Stomach smooth muscle (tissue), 2 donors: ENCODE data around the gene TNP1.

ENCODE experiments used
- H3K27ac ChIP-seq: one replicate; pipeline ENCODE4 v1.7.0; 2013; ENCODE audit warnings: mild to moderate bottlenecking, low read length, inconsistent platforms
- H3K27me3 ChIP-seq, 2 donors: one replicate each; pipeline ENCODE4 v1.7.0; 2013; ENCODE audit warnings: low read length in 2 of 2; ENCODE audit not compliant: insufficient read depth in 2 of 2, control insufficient read depth in 1 of 2
- H3K36me3 ChIP-seq, 2 donors: one replicate each; pipeline ENCODE4 v1.7.0; 2013; ENCODE audit warnings: low read length in 2 of 2; ENCODE audit not compliant: control insufficient read depth in 2 of 2, insufficient read depth in 2 of 2
- H3K4me1 ChIP-seq: one replicate; pipeline ENCODE4 v1.7.0; 2013; ENCODE audit warnings: low read length; ENCODE audit not compliant: control insufficient read depth, insufficient read depth
- H3K4me3 ChIP-seq, 2 donors: one replicate each; pipeline ENCODE4 v1.7.0; 2013; ENCODE audit warnings: low read length in 2 of 2
- H3K9ac ChIP-seq, 2 donors: one replicate each; pipeline ENCODE4 v1.7.0; 2013; ENCODE audit warnings: low read length in 2 of 2, mild to moderate bottlenecking in 1 of 2
- H3K9me3 ChIP-seq, 2 donors: one replicate each; pipeline ENCODE4 v1.7.0; 2013; ENCODE audit warnings: low read length in 2 of 2; ENCODE audit not compliant: control insufficient read depth in 2 of 2
- donor health status: healthy.
- donor health status: Pancreatic carcinoma.

The TNP1 gene, protein sequence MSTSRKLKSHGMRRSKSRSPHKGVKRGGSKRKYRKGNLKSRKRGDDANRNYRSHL

DNA sequence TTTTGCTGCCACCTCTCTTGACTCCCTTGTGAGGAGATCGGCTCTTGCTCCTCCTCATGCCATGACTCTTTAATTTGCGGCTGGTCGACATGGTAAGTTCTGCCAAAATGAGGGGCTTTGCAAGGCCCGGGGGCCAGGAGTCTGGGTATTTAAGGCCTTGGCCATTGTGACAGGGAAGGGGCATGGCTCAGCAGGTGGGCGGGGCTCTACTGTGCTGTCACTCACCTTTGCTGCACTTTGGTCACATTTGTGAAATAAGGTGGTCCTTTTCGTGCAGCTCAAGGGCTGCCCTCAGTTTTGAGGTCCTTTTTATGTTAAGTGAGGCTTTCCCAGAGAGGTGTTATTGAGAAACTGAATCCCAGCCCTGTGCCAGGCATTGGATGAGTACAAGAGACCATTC, at the start of gene TNP1:
TSS of gene TNP1 (minus strand) at position 121 of the 400 bp plus-strand sequence. CDS start at position 91, 30 bp downstream.
- no peaks in the 10 kb centered on the region for H3K36me3 ChIP-seq
- no peak within 1 kb of the TSS for H3K9ac ChIP-seq
- no peak within 1 kb of the TSS for H3K4me3 ChIP-seq
- H3K27ac ChIP-seq = no peak within 1 kb of the TSS
- no peaks in the 10 kb centered on the region for H3K9me3 ChIP-seq
- H3K27me3 ChIP-seq = no peaks in the 10 kb centered on the region
- peaks cover 15% of the 10 kb centered on the region for H3K4me1 ChIP-seq

DNA sequence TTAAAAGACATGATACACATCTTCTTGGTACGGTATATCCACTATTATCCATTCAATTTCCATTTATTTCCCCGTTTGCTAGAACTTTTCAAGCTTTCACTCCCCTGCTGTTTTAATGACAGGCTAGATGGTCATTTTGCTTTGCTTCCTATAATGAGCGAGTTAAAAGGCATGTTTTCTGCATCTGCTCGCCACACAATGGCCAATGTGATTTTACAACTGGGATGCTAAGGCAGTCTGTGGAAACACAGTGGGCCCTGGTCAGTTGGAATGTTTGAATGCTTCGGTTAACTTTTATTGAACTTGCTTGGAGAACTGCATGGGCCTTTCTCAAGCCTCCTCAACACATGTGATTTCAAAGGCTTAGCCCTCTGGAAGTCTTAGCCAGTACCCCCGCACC, 48.4 kb upstream of the TNP1 start:
- Histone ChIP-seq H3K9ac (no peak overlapping the region), H3K4me3 (no peak overlapping the region), H3K27me3 (no peaks in the 10 kb centered on the region), H3K36me3 (no peaks in the 10 kb centered on the region), H3K4me1 (no peaks in the 10 kb centered on the region), H3K9me3 (peaks cover 0 to 2% of the 10 kb centered on the region in 2 donors), H3K27ac (no peak overlapping the region)

DNA sequence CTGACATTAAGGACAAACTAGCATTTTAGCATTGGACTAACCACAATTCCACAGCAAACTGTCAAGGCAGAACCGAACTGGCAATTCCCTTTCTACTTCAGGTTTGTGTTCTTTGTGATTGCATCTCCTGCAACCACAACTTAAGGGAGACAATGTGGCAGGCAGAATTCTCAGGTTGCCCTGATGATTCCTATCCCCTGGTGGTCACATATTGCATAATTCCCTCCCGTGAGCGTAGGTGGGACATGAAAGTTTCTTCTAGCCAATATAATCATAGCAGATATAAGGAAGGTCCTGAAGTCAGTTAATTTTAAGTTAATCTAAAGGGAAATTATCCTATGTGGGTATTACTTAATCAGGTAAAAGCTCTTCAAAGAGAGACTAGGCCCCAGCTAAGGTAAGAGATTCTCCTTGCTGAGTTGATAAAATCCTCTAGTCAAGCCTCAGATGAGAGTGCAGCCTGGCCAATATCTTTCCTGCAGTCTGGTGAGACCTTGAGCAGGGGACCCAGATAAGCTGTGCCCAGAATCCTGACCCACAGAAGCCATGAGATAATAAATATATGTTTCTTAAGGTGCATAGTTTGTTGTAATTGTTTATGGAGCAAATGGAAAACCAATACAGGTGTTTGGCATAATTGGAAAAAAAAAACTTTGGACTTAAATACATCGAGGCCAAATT, 45.9 kb upstream of the TNP1 start:
- Histone ChIP-seq H3K36me3 (no peaks in the 10 kb centered on the region), H3K4me1 (no peaks in the 10 kb centered on the region), H3K9me3 (peaks cover 0 to 3% of the 10 kb centered on the region in 2 donors), H3K9ac (no peak overlapping the region), H3K27ac (no peak overlapping the region), H3K4me3 (no peak overlapping the region), H3K27me3 (no peaks in the 10 kb centered on the region)

DNA sequence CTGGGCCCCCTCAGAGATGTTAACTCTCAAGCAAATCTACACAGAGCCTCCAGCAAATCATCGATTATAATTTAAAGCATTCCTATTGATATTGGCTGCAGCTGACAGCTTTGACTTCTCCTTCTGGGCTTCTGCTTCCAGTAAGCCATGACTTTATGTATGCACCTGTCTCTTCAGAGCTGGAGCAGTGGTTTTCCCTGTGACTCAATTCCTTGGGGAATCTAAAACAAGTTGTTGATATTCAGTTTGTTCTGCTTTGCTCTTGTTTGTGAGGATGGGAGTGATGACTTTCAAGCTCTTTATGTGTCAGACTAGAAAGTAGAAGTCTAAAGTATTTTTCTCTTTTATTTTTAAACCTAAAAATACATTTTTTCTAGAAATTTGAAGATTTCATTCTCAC, 45.1 kb upstream of the TNP1 start:
- peaks cover 0 to 3% of the 10 kb centered on the region in 2 donors for H3K9me3 ChIP-seq
- no peak overlapping the region for H3K4me3 ChIP-seq
- H3K9ac ChIP-seq = no peak overlapping the region
- no peaks in the 10 kb centered on the region for H3K4me1 ChIP-seq
- no peaks in the 10 kb centered on the region for H3K27me3 ChIP-seq
- H3K27ac ChIP-seq = no peak overlapping the region
- H3K36me3 ChIP-seq = no peaks in the 10 kb centered on the region

DNA sequence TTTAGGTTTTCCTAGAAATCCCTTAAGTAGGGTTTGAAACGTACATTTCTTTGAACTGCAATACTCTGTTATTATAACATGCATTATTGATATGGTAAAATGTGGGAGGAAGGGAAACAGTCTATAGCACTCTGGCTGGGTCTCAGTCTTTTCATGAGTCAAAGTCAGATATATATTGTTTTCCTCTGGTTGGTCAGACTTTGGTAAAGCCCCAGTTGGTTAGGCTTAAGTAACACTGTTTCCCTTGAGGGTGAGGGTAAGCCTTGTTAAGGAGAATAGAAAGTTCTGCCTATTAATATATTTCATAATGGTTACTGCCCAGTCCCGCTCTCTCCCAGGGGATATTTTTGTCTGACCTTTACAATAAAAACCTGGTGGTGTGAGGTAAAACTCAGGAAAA, 44.7 kb upstream of the TNP1 start:
- Histone ChIP-seq H3K4me1 (no peaks in the 10 kb centered on the region), H3K36me3 (no peaks in the 10 kb centered on the region), H3K27me3 (no peaks in the 10 kb centered on the region), H3K9me3 (peaks cover 0 to 3% of the 10 kb centered on the region in 2 donors), H3K4me3 (no peak overlapping the region), H3K9ac (no peak overlapping the region), H3K27ac (no peak overlapping the region)

DNA sequence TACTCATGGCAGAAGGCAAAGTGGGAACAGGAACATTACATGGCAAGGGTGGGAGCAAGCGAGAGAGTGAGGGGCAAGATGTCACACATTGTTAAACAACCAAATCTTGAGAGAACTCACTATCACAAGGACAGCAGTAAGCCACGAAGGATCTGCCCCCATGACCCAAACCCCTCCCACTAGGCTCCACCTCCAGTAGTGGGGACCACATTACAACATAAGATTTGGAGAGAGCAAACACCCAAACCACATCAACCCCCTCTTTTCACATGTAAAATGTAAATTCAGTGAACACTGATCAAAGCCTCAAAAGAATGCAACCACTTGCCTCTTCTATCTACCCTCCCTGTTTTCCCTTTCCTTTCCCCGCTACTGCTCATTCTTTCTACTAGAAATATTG, 43.6 kb upstream of the TNP1 start:
- no peak overlapping the region for H3K4me3 ChIP-seq
- no peaks in the 10 kb centered on the region for H3K36me3 ChIP-seq
- no peak overlapping the region for H3K9ac ChIP-seq
- no peaks in the 10 kb centered on the region for H3K4me1 ChIP-seq
- H3K27me3 ChIP-seq = no peaks in the 10 kb centered on the region
- H3K9me3 ChIP-seq = peaks cover 0 to 3% of the 10 kb centered on the region in 2 donors
- no peak overlapping the region for H3K27ac ChIP-seq

DNA sequence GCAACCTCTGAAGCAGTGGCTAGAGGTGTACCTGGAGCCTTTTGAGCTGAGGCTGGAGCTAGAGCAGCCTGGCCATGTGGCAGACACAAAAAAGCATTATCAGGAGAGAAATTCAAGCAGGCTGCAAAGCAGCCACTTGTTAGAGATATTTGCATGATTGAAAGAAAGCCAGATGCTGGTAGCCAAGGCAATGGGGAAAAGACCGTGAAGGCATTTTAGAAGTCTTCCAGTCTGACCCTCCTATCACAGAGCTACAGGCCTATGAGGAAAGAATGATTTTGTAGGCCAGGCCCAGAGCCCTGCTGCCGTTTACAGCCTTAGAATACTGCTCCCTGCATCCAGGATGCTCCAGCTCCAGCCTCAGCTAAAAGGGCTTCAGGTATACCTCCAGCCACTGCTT, 41.4 kb upstream of the TNP1 start:
- H3K9ac ChIP-seq = no peak overlapping the region
- H3K27ac ChIP-seq = no peak overlapping the region
- no peaks in the 10 kb centered on the region for H3K4me1 ChIP-seq
- H3K36me3 ChIP-seq = no peaks in the 10 kb centered on the region
- peaks cover 0 to 3% of the 10 kb centered on the region in 2 donors for H3K9me3 ChIP-seq
- no peaks in the 10 kb centered on the region for H3K27me3 ChIP-seq
- H3K4me3 ChIP-seq = no peak overlapping the region

DNA sequence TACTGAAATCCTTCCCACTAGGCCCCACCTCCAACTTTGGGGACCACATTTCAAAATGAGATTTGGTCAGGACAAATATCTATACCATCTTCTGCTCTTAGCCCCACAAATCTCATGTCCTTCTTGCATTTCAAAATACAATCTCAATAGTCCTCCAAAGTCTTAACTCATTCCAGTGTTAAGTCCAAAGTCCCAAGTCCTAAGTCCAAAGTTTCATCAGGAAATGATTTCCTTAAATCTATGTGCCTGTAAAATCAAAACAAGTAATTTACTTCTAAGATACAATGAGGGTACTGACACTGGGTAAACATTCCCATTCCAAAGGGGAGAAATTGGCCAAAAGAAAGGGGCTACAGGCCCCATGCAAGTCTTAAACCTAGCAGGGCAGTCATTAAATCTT, 40.5 kb upstream of the TNP1 start:
- H3K27me3 ChIP-seq = no peaks in the 10 kb centered on the region

DNA sequence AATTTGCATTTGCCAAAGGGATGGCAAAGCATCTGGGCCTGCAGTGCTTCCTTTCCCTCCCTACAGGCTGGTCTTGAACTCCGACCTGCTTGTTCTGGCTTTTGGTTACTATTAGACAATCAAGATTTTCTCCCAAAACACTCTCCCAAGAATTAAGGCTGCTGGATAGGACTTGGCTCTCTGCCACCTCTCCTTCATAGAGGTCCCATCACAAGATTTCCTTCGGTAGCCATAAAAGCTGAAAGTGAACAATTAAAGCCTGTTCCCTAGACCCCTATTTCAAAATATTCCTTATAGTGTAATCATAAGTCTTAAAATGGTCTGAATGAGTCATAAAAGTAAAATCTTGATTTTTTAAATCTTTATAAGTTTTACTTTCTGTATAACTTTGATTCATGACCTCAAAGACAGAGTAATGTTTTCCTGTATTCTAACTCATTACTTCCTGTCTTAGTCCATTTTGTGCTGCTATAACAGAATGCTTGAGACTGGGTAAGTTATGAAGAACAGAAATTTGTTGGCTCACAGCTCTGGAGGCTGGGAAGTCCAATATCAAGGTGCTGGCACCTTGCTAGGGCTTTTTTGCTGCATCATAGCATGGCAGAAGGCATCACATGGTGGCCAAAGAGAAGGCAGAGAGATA, 37.8 kb upstream of the TNP1 start:
- Histone ChIP-seq H3K36me3 (no peaks in the 10 kb centered on the region), H3K4me1 (no peaks in the 10 kb centered on the region), H3K27me3 (no peaks in the 10 kb centered on the region), H3K4me3 (no peak overlapping the region), H3K9ac (no peak overlapping the region), H3K9me3 (peaks cover 0 to 4% of the 10 kb centered on the region in 2 donors), H3K27ac (no peak overlapping the region)

More for the DNA sequence above, 40.5 kb upstream of the TNP1 start:
- H3K4me3 ChIP-seq = no peak overlapping the region
- no peak overlapping the region for H3K9ac ChIP-seq
- H3K4me1 ChIP-seq = no peaks in the 10 kb centered on the region
- peaks cover 0 to 3% of the 10 kb centered on the region in 2 donors for H3K9me3 ChIP-seq
- no peak overlapping the region for H3K27ac ChIP-seq
- H3K36me3 ChIP-seq = no peaks in the 10 kb centered on the region

DNA sequence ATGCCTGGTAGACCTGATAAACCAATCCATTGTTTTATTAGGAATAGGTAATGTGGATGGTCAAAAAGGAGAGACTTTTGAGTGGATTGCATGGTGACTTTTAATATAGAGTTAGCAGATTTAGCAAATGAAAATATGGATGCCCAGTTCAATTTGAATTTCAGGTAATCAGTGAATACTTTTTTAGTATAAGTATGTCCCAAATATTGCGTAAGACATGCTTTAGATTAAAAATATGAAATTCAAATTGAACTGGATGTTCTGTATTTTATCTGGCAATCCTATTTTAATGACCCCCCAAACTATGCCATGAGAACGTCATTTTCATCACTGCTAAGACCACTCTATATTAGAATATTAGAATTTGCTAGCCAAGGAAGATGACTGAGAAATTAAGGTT, 30.3 kb upstream of the TNP1 start:
- peaks cover 0 to 4% of the 10 kb centered on the region in 2 donors for H3K9me3 ChIP-seq
- no peaks in the 10 kb centered on the region for H3K27me3 ChIP-seq
- H3K4me1 ChIP-seq = peaks cover 8% of the 10 kb centered on the region
- no peak overlapping the region for H3K4me3 ChIP-seq
- no peak overlapping the region for H3K27ac ChIP-seq
- H3K9ac ChIP-seq = no peak overlapping the region
- H3K36me3 ChIP-seq = no peaks in the 10 kb centered on the region
